Suppressor macrophage treated with lipopolysaccharide for 4 hours (primary cell): ENCODE data around the gene NUDT3.
A peak's percentile ranks its signal among the peaks of the same experiment; 100 is the strongest.
"Not testable (repeated sequence)": the region's sequence is repeated elsewhere in the genome, so short reads cannot be mapped to it uniquely, and the experiment has no call there.

Experiments
- DNase-seq: peaks from one replicate; pipeline ENCODE4 v3.0.0-alpha.2; 2020

The NUDT3 gene

GRCh38 chr6:34248198-34248726 lies 144.2 kb downstream of the NUDT3 start:
- peak; percentile 66 for DNase-seq

DNA sequence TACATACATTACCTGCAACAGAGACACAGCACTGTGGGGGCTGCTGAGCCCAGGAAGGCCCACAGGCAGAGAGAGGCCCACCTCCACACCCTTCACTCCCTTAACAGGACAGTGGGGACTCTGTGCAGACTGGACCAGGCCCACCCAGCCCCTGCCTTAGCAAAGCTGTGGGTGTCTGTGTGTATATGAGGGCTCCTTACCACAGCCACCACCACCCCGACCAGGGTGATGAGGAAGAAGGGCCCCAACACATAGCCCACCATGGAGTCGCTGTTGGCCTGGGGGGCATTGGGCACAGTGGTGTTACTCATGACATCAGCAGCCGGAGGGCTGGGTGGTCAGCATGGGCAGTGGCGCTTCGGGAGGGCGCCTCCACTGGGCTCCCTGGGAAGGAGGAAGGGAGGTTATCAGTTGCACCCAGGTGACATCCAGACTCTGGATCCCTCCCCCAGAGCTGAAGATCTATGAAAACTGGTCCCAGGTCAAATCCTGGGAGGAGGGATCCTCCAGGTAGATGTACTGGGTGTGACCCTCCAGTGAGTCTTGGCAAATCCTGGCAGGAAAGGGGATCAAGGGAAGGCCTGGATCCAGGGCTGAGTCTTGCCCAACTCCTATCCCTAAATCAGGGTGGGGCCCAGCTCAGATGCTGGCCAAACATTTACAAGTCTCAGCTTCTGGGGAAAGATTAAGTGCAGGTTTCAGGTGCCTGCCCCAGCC lies 144.8 kb downstream of the NUDT3 start:
- DNase-seq = no peak

- no peak for DNase-seq
These were observed 145.7 kb downstream of the NUDT3 start for GRCh38 chr6:34246563-34247391.

GRCh38 chr6:34246249-34246562 lies 146.3 kb downstream of the NUDT3 start:
- no peak for DNase-seq

GRCh38 chr6:34245761-34246140 lies 146.7 kb downstream of the NUDT3 start:
- DNase-seq = not testable (repeated sequence)

GRCh38 chr6:34245032-34245760 lies 147.3 kb downstream of the NUDT3 start:
- DNase-seq = not testable (repeated sequence)

- DNase-seq = peak; percentile 90
These were observed 148.3 kb downstream of the NUDT3 start for GRCh38 chr6:34243901-34244884.

GRCh38 chr6:34243131-34243771 lies 149.2 kb downstream of the NUDT3 start:
- no peak for DNase-seq

- no peak for DNase-seq
These were observed 150.0 kb downstream of the NUDT3 start for GRCh38 chr6:34242252-34243130.

- DNase-seq = no peak
These were observed 150.9 kb downstream of the NUDT3 start for GRCh38 chr6:34241351-34242215.

GRCh38 chr6:34240329-34241248 lies 151.9 kb downstream of the NUDT3 start:
- DNase-seq = no peak

- DNase-seq = no peak
These were observed 152.6 kb downstream of the NUDT3 start for GRCh38 chr6:34239893-34240292.

- no peak for DNase-seq
These were observed 153.0 kb downstream of the NUDT3 start for GRCh38 chr6:34239500-34239825.

DNA sequence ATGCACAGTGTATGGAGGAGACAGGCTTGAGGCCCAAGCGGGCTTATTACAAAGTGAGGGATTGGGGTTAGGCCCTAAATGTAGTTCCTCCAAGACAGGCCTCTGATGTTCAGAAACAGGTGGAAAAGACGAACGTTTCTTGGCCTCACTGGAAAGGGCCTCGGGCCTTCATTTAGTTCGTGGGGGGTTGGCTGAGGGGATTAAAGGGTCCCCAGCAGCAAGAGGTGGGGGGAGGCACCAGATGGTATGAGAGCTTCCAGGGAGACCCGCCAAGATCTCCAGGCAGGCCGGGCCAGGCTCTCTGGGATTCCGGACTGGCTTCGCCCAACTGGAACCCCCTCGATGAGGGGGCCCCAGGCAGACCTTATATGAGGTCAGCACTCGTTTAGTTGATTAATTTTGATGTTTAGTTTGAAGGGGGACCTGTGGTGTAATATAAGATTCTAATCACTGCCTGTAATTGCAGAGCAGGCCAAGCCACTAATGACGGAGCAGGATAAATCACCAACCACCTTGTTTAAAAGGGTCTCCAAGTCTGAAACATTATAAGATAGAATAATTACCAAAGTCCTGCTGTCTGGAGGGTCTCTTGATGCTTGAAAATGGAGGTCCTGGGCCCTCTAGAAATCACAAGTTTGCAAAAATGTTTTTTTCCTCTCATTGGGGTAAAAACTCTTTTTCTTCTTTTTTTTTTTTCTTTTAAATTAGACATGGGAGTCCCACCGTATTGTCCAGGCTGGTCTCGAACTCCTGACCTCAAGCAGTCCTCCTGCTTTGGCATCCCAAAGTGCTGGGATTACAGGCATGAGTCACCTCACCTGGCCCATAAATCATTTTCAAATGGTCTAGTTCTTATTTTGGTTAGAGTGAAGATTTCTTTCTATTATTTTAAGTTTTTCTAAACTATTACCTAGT lies 153.6 kb downstream of the NUDT3 start:
- no peak for DNase-seq

GRCh38 chr6:34237722-34238584 lies 154.5 kb downstream of the NUDT3 start:
- peak; percentile 33 for DNase-seq

GRCh38 chr6:34237316-34237721 lies 155.2 kb downstream of the NUDT3 start:
- peak; percentile 39 for DNase-seq
